Activated CD8-positive, alpha-beta T cell treated with anti-CD3 and anti-CD28 coated beads for 36 hours (primary cell): ENCODE data around the gene LCOR. TPM values are rescaled to one million over a fixed set of nuclear protein-coding genes. Genes with fewer than 3 reads are reported as not detected.
"Not testable (repeated sequence)": the region's sequence is repeated elsewhere in the genome, so short reads cannot be mapped to it uniquely, and the experiment has no call there.

Source experiments
- ATAC-seq: fragments of 200-7000 bp; cut with Tn5 transposase; one replicate; pipeline ENCODE4 v1.10.0; 2021; ENCODE audit warnings: mild to moderate bottlenecking, moderate library complexity
- CTCF ChIA-PET: fragments of 350-600 bp; sonication (Branson Sonifier 250); formaldehyde crosslinking; loops from one replicate; lab custom pipeline; 2021; ENCODE audit warnings: antibody characterized with exemption; lab: Charles Lee
- POLR2A ChIA-PET: fragments of 350-600 bp; sonication (Branson Sonifier 250); formaldehyde crosslinking; loops from one replicate; lab custom pipeline; 2021; ENCODE audit warnings: antibody characterized with exemption; lab: Charles Lee
- DNase-seq: peaks from one replicate; pipeline ENCODE4 v3.0.0-alpha.2; 2020
- H3K27ac Mint-ChIP-seq: one replicate; pipeline ENCODE4 v1.8.0; 2021; ENCODE audit warnings: mild to moderate bottlenecking, mixed read lengths
- H3K27me3 Mint-ChIP-seq: one replicate; pipeline ENCODE4 v1.8.0; 2021; ENCODE audit warnings: mixed read lengths
- H3K36me3 Mint-ChIP-seq: one replicate; pipeline ENCODE4 v1.8.0; 2021; ENCODE audit warnings: low read depth, mixed read lengths
- H3K4me1 Mint-ChIP-seq: one replicate; pipeline ENCODE4 v1.8.0; 2021; ENCODE audit warnings: low read depth, mixed read lengths
- H3K4me3 Mint-ChIP-seq: one replicate; pipeline ENCODE4 v1.8.0; 2021; ENCODE audit warnings: mild to moderate bottlenecking, moderate library complexity, mixed read lengths
- H3K9me3 Mint-ChIP-seq: one replicate; pipeline ENCODE4 v1.8.0; 2021; ENCODE audit warnings: mixed read lengths
- intact Hi-C: fragments of 100-400 bp; cut with micrococcal nuclease; formaldehyde crosslinking; loops from one replicate; pipeline ENCODE4 v1.10.0; 2022
- total RNA-seq, 2 experiments: library from RNA; stranded (reverse); gene quantifications; one replicate each; pipeline ENCODE4 v1.2.3, GENCODE V29; 2021
- TF ChIP-seq, protein P1 (sequence below): fragments of 200-600 bp; IDR thresholded peaks from one replicate; pipeline ENCODE4 v1.8.0; 2022; ENCODE audit warnings: antibody characterized with exemption, mild to moderate bottlenecking

The LCOR gene
- total RNA-seq, 2 experiments from 2014 or later = 20.6 to 24.3 TPM

DNA sequence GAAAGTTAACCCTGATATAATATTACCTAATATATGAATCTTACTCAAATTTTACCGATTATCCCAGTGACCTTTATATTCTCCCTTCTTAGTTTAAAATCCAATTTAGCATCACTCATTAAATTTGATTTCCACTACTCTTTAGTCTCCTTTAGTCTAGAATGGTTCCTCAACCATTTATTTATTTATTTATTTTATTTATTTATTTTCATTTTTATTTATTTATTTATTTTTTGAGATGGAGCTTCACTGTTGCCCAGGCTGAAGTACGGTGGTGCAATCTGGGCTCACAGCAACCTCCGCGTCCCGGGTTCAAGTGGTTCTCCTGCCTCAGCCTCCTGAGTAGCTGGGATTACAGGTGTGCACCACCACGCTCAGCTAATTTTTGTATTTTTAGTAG lies 92.8 kb downstream of the LCOR start:
- H3K9me3 Mint-ChIP-seq = peaks cover 2% of the 10 kb centered on the region
- no peak overlapping the region for H3K4me3 Mint-ChIP-seq
- peaks cover 41% of the 10 kb centered on the region for H3K4me1 Mint-ChIP-seq
- peaks cover 39% of the 10 kb centered on the region for H3K36me3 Mint-ChIP-seq
- no peak overlapping the region for H3K27ac Mint-ChIP-seq
- ChIA-PET POLR2A (no interaction called here), CTCF (interaction anchor here (1.1 to 1.8 kb wide), 2 partner anchors 15 to 101 kb away, joined by 3 to 7 read pairs; no protein-coding TSS in a partner anchor)
- TF ChIP-seq, protein P1, sequence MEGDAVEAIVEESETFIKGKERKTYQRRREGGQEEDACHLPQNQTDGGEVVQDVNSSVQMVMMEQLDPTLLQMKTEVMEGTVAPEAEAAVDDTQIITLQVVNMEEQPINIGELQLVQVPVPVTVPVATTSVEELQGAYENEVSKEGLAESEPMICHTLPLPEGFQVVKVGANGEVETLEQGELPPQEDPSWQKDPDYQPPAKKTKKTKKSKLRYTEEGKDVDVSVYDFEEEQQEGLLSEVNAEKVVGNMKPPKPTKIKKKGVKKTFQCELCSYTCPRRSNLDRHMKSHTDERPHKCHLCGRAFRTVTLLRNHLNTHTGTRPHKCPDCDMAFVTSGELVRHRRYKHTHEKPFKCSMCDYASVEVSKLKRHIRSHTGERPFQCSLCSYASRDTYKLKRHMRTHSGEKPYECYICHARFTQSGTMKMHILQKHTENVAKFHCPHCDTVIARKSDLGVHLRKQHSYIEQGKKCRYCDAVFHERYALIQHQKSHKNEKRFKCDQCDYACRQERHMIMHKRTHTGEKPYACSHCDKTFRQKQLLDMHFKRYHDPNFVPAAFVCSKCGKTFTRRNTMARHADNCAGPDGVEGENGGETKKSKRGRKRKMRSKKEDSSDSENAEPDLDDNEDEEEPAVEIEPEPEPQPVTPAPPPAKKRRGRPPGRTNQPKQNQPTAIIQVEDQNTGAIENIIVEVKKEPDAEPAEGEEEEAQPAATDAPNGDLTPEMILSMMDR = no peak
- H3K27me3 Mint-ChIP-seq = no peaks in the 10 kb centered on the region
- intact Hi-C loops = no loop called here
- ATAC-seq (no peak), DNase-seq (no peak)

DNA sequence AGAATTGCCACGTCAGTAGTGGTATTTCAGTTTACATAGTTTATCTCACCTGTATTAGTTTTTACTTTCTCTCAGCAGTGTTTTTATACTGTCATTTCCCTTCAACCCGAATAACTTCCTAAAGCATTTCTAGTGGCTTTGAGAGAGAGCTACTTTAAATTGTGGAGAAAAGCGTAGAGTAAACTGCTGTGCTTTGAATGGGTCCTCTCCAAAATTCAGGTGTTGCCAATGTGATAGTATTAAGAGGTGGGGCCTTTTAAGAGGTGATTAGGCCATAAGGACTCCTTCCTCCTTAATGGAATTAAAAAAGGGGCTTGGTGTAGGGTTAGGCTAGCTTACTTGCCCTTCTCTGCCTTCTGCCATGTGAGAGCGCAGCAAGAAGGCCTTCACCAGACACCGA lies 98.4 kb downstream of the LCOR start:
- H3K9me3 Mint-ChIP-seq = peaks cover 2% of the 10 kb centered on the region
- CTCF ChIA-PET = interaction anchor here (0.7 to 2.0 kb wide), 6 partner anchors 16 to 108 kb away, joined by 3 to 5 read pairs (median 4); no protein-coding TSS in a partner anchor
- intact Hi-C loops = no loop called here
- no peak for ATAC-seq
- H3K27ac Mint-ChIP-seq = no peak overlapping the region
- H3K4me1 Mint-ChIP-seq = peaks cover 19% of the 10 kb centered on the region
- POLR2A ChIA-PET = no interaction called here
- no peak for DNase-seq
- TF ChIP-seq, protein P1 = no peak
- no peak overlapping the region for H3K4me3 Mint-ChIP-seq
- H3K36me3 Mint-ChIP-seq = peaks cover 25% of the 10 kb centered on the region
- no peaks in the 10 kb centered on the region for H3K27me3 Mint-ChIP-seq

DNA sequence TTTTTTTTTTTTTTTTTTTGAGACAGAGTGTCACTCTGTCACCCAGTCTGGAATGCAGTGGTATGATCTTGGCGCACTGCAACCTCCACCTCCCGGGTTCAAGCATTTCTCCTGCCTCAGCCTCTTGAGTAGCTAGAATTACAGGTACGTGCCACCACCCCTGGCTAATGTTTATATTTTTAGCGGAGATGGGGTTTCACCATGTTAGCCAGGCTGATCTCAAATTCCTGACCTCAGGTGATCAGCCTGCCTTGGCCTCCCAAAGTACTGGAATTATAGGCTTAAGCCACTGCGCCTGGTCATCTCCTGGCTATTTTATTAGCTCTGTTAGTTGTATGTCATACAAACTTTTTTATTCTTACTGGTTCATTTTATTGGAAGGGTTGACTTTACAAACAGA lies 103.0 kb downstream of the LCOR start:
- ATAC-seq (no peak), DNase-seq (no peak)
- CTCF ChIA-PET = interaction anchor here (0.7 to 1.7 kb wide), 3 partner anchors 24 to 90 kb away, joined by 3 to 6 read pairs (median 4); no protein-coding TSS in a partner anchor
- TF ChIP-seq, protein P1 = no peak
- intact Hi-C loops = no loop called here
- Mint-ChIP-seq H3K27me3 (no peaks in the 10 kb centered on the region), H3K27ac (no peak overlapping the region), H3K36me3 (peaks cover 12% of the 10 kb centered on the region), H3K4me1 (peaks cover 9% of the 10 kb centered on the region), H3K4me3 (no peak overlapping the region), H3K9me3 (no peaks in the 10 kb centered on the region)
- POLR2A ChIA-PET = no interaction called here

DNA sequence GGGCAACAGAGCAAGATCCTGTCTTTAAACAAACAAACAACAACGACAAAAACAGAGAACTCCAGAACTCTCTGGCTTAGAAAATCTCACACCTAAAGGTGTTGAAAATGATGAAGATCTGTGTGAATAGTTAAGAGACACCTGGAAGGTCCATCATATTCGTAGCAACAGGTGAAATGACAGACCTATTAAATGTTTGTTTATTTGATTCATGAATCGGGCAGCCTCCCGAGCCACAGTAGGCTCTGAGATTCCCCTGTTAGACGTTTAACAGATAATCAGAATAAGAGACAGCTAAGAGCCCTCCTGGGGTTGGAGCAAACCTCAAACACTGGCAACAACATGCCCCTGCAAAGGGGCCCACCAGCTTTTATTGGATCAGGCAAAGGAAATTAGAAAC lies 103.7 kb downstream of the LCOR start:
- intact Hi-C loops = no loop called here
- DNase-seq (no peak), ATAC-seq (no peak)
- Mint-ChIP-seq H3K9me3 (no peaks in the 10 kb centered on the region), H3K4me3 (no peak overlapping the region), H3K36me3 (peaks cover 12% of the 10 kb centered on the region), H3K4me1 (peaks cover 6% of the 10 kb centered on the region), H3K27me3 (no peaks in the 10 kb centered on the region), H3K27ac (no peak overlapping the region)
- ChIA-PET POLR2A (no interaction called here), CTCF (interaction anchor here (1.7 kb wide), 1 partner anchor 89 kb away, joined by 6 read pairs; no protein-coding TSS in a partner anchor)
- TF ChIP-seq, protein P1 = no peak

DNA sequence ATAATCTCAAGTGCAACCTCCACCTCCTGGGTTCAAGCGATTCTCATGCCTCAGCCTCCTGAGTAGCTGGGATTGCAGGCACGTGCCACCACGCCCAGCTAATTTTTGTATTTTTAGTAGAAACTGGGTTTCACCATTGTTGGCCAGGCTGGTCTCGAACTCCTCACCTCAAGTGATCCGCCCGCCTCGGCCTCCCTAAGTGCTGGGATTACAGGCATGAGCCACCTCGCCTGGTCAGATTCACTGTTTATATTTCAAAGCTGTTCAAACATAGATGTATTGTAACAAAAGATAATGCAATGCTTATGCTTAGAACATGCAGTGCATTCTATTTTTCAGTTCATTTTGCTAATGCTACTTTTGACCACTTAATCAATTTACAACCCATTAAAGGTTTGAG lies 111.1 kb downstream of the LCOR start:
- H3K9me3 Mint-ChIP-seq, intact Hi-C loops: not testable (repeated sequence)

More for the DNA sequence above, 111.1 kb downstream of the LCOR start:
- H3K4me3 Mint-ChIP-seq, H3K27ac Mint-ChIP-seq, H3K27me3 Mint-ChIP-seq, ATAC-seq, POLR2A ChIA-PET, DNase-seq: not testable (repeated sequence)
- Mint-ChIP-seq H3K4me1 (peaks cover 18% of the 10 kb centered on the region), H3K36me3 (peaks cover 16% of the 10 kb centered on the region)
- CTCF ChIA-PET = interaction anchor here (1.5 kb wide), 1 partner anchor 129 kb away, joined by 4 read pairs; no protein-coding TSS in a partner anchor
